Mammary epithelial cell (primary cell): Measurements from ENCODE around the gene LIX1.

ENCODE experiments used
- EZH2 ChIP-seq: IDR thresholded peaks from 2 replicates; pipeline ENCODE4 v1.6.1; 2012; ENCODE audit warnings: low read length, inconsistent platforms, borderline replicate concordance
- TF ChIP-seq, protein P1 (sequence below), 2 donors: IDR thresholded peaks in 1 of 2; conservative IDR thresholded peaks in 1 of 2; 2 replicates each; pipeline ENCODE4 v1.5.1; 2011 to 2012; ENCODE audit warnings: inconsistent platforms in 2 of 2, low read length in 2 of 2, mild to moderate bottlenecking in 2 of 2, control low read depth in 1 of 2, low read depth in 1 of 2; ENCODE audit not compliant: insufficient read depth in 1 of 2; ENCODE audit errors: extremely low read depth in 1 of 2

DNA sequence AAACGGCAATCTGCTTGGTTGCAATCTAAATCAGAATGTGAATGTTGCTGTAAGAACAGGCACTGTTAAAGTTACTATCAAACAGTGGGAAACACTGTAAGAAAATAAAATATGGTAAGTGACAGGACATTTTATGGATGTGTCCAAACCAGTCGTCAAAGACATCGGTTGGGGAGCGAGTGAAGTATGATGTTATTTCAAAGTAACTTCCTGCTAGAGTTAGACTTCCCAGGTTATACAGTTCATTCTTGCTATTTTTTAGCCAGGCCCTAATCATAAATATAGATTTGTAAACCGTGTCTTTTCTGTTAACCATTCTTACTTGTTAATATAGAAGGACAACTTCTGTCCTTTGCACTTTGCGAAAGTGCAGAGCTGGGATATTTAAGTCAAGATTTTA, 30.2 kb downstream of the LIX1 start:
- TF ChIP-seq, protein P1, sequence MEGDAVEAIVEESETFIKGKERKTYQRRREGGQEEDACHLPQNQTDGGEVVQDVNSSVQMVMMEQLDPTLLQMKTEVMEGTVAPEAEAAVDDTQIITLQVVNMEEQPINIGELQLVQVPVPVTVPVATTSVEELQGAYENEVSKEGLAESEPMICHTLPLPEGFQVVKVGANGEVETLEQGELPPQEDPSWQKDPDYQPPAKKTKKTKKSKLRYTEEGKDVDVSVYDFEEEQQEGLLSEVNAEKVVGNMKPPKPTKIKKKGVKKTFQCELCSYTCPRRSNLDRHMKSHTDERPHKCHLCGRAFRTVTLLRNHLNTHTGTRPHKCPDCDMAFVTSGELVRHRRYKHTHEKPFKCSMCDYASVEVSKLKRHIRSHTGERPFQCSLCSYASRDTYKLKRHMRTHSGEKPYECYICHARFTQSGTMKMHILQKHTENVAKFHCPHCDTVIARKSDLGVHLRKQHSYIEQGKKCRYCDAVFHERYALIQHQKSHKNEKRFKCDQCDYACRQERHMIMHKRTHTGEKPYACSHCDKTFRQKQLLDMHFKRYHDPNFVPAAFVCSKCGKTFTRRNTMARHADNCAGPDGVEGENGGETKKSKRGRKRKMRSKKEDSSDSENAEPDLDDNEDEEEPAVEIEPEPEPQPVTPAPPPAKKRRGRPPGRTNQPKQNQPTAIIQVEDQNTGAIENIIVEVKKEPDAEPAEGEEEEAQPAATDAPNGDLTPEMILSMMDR (conservative IDR thresholded peaks at IDR 0.05 in 1 of 2, IDR thresholded peaks at IDR 0.05 in 1 of 2; ENCODE audit: extremely low read depth in 1 of 2, insufficient read depth in 1 of 2, low read depth in 1 of 2, low read length in 2 of 2): no peak
- TF ChIP-seq EZH2: no peak
